ENCODE results near the gene KEL.

Gene KEL

GRCh38 chr7:142927085-142927745, 34.9 kb downstream of the KEL start:
- peak; percentile 57 for DNase-seq (ENCODE audit: low spot score)

DNA sequence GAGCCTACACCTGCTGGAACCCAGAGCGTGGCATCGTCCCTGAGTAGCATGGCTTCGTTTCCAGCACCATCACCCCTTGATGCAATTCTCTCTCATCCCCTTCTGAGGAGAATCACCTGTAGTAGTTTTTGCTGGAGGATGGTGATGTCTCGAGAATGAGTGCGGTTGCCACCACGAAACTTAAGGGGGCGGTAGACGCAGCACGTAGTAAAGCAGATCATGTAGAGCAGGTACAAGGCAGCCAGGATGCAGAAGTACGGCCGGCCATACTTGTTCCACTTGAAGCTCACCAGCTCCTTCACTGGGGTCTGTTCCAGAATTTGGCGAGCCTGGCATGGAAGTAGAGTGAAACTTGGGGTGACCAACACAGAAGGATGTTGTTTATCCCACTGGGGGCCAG, 36.8 kb downstream of the KEL start:
- peak; percentile 40 for DNase-seq (ENCODE audit: low spot score)

DNA sequence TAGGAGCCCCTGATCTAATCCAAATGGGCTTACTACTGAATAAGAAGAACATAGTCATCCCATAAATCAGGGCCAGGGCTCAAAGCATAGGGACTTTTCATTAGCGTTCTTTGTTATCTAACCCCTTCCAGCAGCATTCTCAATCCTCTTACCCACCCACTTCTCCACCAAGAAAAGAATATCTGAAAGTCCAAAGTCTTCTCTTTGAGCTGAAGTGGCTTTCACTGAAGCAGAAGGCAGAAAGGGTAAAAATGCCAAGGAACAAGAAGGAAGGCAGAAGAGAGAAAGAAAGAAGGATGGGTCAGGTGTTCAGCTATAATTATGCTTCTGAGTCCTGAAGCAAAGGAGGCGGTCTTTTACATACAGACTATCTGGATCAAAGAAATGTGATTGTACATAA, 38.8 kb downstream of the KEL start:
- no peak for DNase-seq (ENCODE audit: low spot score)

- no peak for DNase-seq (ENCODE audit: low spot score)
Observed at GRCh38 chr7:142919656-142920055, 42.5 kb downstream of the KEL start.

GRCh38 chr7:142918901-142919300, 43.3 kb downstream of the KEL start:
- no peak for DNase-seq (ENCODE audit: low spot score)

DNA sequence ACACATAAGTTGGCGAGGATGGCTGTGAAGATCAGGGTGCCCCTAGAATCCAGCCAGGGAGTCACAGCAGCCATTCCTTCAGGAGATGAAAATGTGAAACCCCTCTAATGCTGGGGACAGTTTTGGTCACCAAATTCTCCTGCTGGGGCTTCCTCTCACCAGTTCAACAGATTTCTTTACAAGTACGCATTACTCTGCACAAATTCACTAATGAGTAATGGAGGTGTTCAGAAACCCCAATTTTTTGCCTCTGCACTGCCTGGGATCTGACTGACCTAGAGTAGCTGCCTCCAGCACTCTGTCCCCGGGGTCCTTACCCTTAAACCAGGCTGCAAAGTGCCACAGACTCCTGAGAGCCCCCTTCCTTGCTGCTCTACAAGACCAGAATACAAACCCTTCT, 44.7 kb downstream of the KEL start:
- DNase-seq (ENCODE audit: low spot score) = no peak

DNA sequence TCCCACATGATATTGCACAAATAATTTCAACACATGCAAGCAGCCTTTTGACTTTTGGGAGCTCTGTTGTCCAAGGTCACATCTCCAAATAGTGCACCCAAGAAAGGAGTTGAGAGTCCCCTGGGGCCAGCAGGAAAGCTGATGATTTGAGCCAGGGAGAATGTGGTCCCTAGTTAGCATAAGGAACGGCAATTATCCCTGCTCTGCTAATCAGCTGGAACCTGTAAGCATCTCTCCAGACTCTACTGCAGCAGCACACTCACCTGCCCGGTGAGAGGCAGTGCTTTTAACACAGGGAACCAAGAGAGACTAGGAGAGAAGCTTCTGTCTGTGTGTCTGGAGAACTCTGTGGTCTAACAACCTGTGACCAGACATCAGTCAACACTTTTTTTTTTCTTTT, 45.7 kb downstream of the KEL start:
- no peak for DNase-seq (ENCODE audit: low spot score)

- no peak for DNase-seq (ENCODE audit: low spot score)
Observed at GRCh38 chr7:142915315-142915714, 46.8 kb downstream of the KEL start.

DNA sequence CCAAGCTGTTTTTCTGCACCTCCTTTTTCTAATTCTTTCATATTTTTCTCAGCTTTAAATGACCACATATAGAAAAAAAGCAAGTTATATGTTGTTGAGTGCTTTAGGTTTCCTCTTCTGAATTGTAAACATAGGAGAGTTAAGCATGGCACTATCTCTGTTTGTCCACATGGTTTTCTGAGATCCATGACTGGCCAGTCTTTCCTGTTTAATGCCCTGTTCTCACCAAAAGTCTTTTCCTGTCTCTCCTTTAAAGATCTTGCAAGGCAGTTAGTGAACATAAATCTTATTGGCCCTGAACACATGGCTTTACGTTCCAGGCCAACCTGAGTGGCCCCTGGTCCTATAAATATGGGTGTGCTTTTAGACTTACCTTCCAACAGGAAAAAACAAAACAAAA, 48.0 kb downstream of the KEL start:
- no peak for DNase-seq (ENCODE audit: low spot score)

- no peak for DNase-seq (ENCODE audit: low spot score)
Observed at GRCh38 chr7:142913566-142913965, 48.6 kb downstream of the KEL start.

- DNase-seq (ENCODE audit: low spot score) = no peak
Observed at GRCh38 chr7:142913051-142913450, 49.1 kb downstream of the KEL start.

GRCh38 chr7:142910481-142910880, 51.7 kb downstream of the KEL start:
- no peak for DNase-seq (ENCODE audit: low spot score)

DNA sequence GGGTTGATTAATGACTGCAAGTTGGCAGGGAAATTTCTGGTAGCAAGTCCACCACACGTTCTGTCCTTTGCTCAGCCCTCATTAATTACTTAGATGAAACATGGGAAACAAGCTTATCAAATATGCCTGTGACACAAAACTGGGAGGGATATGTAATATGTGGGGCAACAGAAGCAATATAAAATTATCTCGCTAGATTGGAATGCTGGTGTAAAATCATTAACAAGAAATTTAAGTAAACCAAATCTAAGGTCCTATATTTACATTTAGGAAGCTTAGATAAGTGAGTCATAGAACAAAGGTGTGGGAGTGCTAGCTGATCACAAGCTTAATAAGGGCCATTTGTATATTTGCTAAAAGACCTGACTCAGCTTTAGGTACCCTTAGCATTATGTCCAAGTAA, 52.1 kb downstream of the KEL start:
- DNase-seq (ENCODE audit: low spot score) = no peak

- peak; percentile 61 for DNase-seq (ENCODE audit: low spot score)
Observed at GRCh38 chr7:142908921-142909890, 53.0 kb downstream of the KEL start.

DNA sequence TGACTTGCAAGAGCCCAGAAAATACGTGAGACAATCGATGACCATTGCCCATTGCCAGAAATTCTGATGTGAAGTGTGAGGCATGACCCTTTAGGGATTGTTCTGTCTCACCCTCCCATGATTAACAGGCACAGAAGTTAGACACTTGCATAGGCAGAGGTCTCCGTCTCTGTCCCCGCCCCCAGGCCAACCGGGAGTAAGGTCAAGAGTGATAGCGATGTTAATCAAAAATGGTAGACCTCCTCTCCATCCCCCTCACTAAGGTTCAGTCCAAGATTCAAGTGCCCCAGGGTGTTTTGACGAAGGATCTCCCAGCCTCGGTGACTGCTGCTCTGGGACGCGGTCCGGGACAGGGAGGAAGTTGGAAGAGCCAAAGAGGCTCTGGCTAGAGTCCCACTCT, 53.9 kb downstream of the KEL start:
- no peak for DNase-seq (ENCODE audit: low spot score)

DNA sequence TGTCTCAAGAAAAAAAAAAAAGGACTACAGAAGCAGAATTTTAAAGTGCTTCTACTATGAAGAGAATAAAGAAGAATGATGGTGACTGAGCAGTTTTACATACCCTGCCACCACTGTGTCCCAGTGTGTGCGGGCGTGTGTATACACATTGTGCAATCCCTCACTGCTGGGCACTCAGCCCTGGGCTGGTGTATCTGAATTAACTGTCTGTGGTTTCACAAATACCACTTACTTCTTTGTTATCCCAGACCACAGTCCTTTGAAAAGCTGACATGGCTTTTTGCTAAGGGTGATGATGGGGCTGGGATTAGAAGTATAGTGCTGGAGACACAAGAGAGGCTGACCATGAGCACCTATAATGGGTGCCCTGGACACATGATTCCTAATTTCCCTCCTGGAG, 55.5 kb downstream of the KEL start:
- no peak for DNase-seq (ENCODE audit: low spot score)

GRCh38 chr7:142905759-142906158, 56.4 kb downstream of the KEL start:
- no peak for DNase-seq (ENCODE audit: low spot score)

DNA sequence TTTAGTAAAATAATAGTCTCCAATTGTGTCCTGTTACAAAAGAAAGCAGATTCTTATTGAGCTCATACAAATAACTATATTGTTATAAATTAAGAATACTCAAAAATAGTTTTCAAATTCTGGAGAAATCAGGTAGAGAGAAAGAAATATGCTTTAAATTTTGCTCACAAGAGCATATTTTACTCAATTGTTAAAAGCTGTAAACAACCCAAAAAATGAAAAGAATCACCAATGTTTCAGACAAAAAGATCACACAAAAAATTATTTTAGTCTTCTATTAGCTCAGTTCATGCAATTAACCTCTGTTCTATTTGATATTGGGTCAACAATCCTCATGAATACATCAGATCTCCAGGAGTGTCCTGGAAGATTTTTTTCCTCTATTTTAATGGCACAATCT, 58.0 kb downstream of the KEL start:
- no peak for DNase-seq (ENCODE audit: low spot score)

DNA sequence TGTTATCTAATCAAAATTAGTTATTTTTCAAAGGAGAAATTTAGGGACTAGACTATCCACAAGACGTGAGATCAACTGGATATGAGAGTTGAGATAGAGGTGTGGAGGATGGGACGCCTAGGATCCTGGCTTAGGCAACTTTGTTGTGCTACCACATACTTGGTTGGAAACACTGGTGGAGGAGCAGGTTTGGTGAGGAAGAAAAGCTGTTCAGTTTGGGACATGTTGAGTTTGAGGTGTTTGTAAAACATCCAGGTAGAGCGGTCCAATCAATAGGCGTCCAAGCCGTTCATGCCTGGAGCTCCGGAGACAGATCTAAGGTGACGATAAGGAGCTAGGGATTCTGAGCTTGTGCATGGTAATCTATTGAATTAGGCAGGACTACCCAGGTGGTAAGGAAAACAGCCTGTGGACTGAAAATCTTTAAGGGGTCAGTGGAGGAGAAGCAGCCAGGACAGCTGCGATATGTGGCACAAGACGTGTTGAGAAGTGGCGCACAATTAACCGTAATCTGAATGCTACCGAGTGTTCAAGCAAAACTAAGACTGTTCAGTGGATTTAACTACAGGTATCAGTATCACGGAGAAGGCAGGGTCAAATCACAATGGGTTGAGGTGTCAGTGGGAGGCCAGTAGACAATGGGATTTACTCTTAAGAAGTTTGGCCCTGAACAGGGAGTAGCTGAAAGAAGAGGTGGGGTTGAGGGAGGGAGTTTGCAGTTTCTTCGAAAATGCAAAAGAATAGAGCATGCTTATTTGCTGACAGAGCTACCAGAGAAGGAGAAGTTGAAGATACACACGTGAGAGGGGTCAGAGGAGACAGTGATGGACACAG, 60.5 kb downstream of the KEL start:
- DNase-seq (ENCODE audit: low spot score) = no peak

- DNase-seq (ENCODE audit: low spot score) = no peak
Observed at GRCh38 chr7:142899661-142900060, 62.5 kb downstream of the KEL start.

DNA sequence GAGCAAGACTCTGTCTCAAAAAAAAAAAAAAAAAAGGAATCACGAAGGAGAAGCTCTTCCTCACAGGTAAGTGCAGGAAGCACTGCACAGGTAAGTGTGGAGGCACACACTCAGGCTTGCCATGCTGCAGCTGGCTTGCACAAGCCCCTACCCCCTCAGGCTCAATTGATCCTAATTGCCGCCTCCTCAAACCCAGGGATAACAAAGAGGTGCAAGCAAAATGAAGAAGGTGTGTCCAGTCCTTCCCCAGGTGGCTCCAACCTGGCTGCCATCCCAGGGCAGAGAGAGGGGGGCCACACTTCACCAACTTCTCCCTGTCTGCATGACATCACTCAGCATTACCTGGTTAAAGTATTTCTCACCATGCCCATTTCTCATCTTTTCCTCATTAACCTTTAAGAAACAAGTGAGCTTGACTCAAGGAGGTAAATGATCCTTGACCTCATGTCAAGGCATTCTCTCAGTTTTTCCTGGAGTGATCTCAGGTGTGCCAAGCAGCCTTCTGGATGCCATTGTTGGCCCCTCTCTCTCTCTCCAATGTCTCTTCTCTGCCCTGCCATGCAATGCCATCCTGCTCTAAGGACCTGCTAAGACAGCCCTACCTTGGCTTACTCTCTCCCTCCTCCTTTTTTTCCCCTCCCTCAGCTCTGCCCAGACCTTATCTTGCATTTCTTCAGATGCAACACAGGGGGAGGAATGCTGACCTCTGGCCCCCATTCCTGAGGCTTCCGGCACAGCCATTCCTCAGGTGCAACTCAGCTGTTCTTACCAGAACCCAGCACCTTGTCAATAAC, 63.6 kb downstream of the KEL start:
- no peak for DNase-seq (ENCODE audit: low spot score)

DNA sequence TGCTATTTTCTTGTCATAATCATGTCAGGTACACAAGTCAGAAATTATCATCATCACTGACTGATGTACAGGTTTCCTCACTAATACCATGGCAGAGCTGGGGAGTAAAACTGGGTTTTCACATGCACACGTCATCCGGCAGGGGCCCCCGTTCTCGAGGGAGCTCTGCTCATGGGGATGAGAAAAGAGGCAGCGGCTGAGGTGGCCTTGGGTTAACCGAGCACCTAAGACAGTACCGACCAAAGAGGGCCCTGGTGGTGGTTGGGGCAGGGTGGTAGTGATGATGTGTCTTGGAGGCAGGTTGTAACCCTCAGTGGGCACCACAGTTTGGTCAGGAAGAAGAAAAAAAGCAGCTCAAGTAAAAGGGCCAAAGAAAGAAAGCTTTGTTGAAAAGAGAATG, 64.5 kb downstream of the KEL start:
- no peak for DNase-seq (ENCODE audit: low spot score)

All from NAMALWA (cell line).